NCI-H1930 (cell line): ENCODE measurements around the gene NPTX1.

Source experiments
- DNase-seq, 2 experiments: peaks; one replicate each; lab custom pipeline; 2025; lab: John Stamatoyannopoulos, UW

Gene NPTX1

DNA sequence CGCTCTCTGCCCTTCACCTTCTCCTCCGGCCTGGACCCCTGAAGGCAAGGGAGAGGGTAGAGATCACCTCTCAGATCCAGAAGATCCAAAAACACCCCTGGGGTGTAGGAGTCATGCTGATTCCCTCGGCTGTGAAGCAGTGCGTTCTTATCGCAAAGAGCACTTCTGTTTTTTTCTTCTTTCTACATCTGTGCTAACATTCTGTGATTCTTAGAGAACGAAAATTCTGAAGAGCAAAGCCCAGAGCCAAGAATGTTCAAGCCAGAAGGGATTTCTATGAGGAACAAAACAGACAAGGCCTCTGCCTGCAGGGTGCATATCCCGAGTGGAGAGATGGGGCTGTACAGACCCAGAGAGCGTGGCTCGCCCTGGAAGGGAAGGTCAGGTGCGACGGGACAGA lies 17.2 kb downstream of the NPTX1 start:
- DNase-seq, result no peak

DNA sequence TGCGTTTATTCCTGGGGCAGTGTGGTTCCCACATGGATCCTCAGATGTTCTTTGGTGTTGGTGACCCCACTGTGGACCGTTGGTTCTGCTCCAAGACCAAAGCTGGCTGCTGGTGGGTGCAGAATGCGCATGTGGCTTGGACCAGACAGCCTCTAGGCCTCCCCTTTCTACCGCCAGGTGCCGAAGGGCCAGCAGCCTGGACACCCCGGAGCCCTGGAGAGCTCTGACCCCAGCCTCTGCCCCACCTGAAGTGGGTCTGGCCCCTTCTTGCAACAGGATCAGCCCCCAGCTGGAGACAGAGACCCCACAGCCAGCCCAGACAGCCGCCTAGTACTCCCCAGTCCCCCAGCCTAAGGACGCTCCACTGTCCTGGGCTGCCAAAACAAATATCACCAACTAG lies 18.4 kb downstream of the NPTX1 start:
- DNase-seq, result no peak

DNA sequence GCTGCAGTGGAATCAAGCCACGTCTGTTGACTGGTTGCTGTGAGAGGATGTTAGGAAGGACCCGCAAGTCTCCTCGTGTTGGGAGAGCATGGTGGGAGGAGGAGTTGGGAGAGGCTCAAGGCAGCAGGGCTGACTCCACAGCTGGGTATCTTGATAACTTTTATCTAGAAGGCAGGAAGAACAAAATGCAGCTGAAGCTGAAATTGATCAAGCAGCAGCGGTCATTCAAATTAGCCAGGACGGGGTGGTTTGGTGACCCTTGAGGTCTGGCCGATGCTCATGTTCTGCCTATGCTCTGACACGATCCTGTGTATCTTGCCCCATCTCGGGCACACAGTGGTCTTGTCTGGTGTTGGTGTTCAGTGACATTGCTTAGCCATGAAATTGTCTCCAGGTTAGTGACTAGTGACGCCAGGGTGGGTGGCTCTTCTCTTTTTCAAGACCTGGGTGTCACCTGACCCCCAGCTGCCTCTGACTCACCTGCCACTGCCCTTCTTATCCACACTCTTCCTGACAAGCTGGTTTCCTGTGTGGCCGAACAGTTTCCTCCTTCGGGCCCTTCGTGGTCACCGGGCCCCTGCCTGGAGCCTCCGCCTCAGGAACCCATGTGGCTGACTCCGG lies 19.1 kb downstream of the NPTX1 start:
- DNase-seq, result no peak

GRCh38 chr17:80456465-80457235 lies 19.8 kb downstream of the NPTX1 start:
- no peak for DNase-seq

DNA sequence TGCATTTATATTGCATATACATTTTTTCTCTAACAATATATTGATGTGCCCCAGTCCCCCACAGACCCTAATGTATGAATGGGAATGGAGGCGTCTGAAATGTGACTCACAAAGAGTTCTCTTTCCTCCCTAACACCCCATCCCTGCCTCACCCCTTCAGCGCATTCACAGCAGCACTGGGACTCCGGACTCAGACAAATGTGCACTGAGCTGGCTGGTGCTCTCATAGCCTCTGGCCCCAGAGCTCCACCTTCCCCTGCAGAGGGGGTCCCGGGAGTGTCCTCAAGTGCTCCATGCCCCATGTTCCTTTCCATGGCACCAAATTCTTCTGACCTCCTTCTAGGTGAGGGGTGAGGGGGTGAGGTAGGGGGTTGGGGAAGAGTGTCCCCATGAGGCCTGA lies 20.6 kb downstream of the NPTX1 start:
- DNase-seq, result no peak

GRCh38 chr17:80455336-80455710 lies 21.1 kb downstream of the NPTX1 start:
- DNase-seq, result no peak

- peak; percentile 93 to 98 for DNase-seq
These were observed 21.7 kb downstream of the NPTX1 start for GRCh38 chr17:80454557-80455335.

DNA sequence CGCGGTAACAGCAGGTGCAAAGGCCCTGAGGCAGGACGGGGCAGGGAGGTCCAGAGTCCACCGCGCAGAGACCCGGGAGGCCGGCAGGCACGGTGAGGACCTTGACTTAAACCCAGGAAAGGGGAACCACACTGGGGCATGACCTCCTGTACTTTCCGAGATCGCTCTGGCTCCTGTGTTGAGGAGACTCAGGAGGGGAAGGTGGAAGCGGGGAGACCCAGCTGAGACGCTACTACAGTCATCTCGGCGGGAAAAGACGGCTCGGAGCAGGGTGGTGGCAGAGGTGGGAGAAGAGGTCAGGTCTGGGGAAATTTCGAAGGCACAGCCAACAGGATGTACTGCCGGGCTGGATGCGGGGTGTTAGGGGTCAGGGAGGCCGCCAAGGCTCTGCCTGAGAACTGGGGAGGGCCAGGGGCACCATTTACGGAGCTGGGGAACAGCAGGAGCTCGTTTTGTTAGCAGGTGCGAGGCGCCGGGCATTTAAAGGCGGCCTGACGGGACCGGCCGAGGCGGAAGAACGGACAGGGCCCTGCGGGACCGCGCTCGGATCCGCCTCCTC lies 22.3 kb downstream of the NPTX1 start:
- no peak for DNase-seq

GRCh38 chr17:80453126-80453997 lies 23.0 kb downstream of the NPTX1 start:
- no peak for DNase-seq

DNA sequence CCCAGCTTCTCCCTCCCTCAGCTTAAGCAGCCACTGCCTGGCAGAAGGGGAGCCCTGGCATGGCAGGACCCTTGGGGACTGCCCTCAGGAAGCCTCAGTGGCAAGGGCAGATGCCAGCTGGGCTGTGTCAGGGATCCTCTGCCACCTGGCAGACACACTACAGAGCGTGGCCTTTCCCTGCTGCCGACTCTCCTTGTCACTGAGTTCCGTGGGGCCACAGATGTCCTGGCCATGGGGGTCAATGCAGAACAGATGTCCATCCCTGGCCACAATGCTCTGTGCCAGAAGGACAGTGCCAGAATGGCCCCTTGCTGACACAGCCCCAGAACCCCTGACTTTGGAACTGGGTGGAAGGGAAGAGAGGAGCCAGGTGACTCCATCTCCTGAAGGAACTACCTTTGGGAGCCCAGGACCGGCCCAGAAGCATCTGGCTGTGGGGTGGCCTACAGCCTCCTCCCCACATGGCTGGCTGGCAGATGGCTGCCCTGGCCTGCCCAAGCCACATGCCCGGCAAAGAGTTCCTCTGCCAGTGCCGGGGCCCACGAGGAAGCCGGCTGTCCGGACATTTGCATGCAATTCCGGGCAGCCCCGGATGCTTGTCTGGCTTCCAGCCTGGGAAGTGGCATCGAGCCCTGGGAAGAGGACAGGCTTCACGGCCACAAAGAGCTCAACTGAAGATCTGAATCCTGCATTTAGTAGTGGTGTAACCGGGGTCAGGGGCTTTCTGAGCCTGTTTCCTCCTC lies 24.1 kb downstream of the NPTX1 start:
- no peak for DNase-seq

DNA sequence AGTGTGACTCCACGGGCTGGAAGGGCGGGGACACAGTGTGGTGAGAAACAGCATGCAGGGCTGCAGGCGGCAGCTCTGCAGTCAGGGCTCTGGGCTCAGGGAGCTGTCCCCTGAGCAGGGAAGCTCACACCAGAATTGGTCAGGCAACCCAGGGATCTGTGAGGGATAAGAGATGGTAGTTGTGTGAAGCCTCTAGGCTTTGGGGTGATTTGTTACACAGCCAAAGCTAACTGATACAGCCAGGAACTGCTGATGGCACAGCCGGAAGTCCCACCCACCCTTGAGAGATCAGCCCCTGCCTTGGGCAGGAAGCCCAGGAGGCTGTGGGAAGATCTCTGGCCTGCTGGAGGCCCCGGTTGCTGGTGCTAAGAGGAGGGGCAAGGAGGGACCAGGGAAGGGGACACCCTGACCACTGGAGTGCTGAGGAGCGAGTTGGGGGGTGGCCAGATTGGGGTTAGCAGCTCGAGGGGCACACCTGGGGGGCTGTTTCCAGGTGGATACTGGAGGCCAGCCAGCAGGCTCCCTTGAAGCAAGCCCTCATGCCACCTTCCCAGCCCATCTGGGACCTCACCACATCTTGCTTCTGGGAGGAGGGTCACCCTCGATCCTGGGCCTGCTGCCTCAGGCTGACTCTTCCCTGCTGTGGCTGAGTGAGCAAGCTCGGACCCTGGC lies 25.2 kb downstream of the NPTX1 start:
- no peak for DNase-seq

DNA sequence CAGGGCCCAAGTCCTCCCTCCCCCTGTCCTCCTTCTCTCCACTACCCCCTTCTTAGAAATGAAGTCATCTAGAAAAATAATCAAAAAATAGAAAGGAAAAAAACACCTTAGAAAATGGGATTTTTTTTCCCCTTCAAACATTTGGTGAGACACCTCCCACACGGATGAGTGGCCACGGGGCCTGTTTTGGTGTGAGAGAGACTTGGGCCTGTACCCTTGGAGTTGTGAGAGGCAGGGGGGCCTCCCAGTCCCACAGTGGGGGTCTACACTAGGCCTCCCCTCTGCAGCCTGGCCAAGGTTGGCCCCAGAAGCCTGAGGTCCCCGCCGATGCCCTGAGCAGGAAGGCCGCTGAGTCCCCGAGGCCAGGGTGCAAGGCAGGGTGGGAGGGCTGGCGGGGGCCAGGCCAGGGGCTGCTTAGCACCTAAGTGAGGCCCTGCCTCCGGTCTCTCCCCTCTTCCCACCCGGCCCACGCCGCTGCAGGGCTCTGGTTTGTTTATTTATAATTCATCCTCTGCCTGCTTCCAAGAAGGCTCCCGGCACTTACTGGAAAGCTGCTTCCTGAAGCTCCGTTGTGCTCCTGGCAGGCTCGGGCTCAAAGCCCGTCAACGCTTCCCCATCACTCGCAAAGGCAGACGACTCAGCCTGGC lies 26.4 kb downstream of the NPTX1 start:
- no peak for DNase-seq

DNA sequence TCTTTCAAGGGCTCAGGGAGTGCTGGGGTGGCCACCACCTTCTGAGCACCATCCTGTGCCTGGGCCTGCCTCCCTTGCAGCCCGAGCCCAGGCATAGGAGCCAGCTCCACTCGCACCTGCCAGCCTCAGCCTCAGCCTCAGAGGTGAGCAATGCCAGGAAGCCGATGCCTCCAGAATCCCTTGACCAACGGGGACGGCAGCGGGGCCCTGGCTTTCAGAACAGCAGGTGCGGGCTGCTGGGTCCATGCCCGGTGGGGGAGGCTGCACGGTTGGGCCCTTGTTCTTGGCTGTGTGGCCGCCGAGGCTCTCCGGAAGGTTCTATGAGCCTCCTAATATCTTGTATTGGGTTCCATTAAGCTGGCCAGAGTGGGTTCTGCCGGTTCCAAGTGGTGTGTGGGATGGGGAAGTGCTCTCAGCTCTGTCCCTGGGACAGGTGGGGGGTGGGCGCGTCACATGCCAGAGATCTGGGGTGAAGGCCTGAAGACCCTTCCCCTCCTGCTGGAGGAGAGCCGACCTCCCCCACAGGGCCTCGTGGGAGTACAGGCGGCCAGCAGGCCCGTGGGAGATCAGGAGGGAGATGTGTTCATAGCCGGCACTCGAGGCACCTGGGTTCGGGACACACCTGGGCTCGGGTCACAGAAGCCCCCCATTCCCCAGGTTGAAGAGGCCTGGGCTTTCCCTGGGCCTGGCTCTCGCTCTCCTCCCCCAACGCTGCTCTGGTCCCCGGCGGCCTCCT lies 27.0 kb downstream of the NPTX1 start:
- DNase-seq, result no peak

- DNase-seq, result no peak
These were observed 28.6 kb downstream of the NPTX1 start for GRCh38 chr17:80447790-80448189.

DNA sequence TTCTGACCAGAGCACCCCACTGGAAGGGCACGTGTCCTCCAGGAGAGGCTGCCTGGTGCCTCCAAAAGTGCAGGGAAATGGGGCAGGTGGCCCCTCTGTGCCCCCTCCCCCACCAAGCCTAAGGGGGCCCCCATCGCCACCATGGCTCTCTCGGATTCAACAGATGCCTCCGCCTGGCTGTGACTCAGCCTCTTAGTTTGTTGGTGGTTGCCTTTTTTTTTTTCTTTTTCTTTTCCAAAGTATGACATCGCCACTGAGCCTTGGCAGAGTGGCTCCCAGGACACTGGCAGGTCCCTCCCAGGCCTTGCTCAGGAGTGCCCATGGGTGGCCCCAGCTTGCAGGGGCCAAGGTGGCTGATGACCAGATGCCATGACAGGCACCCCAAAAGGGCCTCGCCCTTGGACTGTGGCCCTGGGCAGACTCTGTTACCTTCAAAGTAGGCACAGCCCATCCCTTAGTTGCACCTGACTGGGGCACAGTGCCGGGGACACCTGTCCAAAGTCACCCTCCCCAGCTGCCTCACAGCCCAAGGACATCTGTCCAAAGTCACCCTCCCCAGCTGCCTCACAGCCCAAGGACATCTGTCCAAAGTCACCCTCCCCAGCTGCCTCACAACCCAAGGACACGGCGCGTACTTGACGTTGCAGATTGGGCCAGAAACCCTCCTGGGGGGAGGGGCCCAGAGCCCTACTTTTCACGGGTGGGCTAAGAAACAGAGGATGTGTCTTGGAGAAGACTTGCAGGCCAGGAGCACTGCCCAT lies 29.6 kb downstream of the NPTX1 start:
- no peak for DNase-seq

GRCh38 chr17:80445726-80446110 lies 30.7 kb downstream of the NPTX1 start:
- DNase-seq, result no peak

GRCh38 chr17:80445007-80445725 lies 31.2 kb downstream of the NPTX1 start:
- DNase-seq, result no peak

GRCh38 chr17:80444644-80444979 lies 31.8 kb downstream of the NPTX1 start:
- no peak for DNase-seq
